Measurements from ENCODE around the gene ASB11.

ASB11 gene

GRCh38 chrX:15241301-15241700, 74.1 kb downstream of the ASB11 start:
- in situ Hi-C loops (cut with MboI; ENCODE audit: low pct_unique_long_range_greater_than_20kb, low sequenced_read_pairs) = no loop called here
- DNase-seq = no peak

- in situ Hi-C loops (cut with MboI; ENCODE audit: low pct_unique_long_range_greater_than_20kb, low sequenced_read_pairs) = no loop called here
- no peak for DNase-seq
Observed at GRCh38 chrX:15240414-15240813, 75.0 kb downstream of the ASB11 start.

- DNase-seq = no peak
- in situ Hi-C loops (cut with MboI; ENCODE audit: low pct_unique_long_range_greater_than_20kb, low sequenced_read_pairs) = no loop called here
Observed at GRCh38 chrX:15236146-15236545, 79.3 kb downstream of the ASB11 start.

GRCh38 chrX:15235001-15235400, 80.4 kb downstream of the ASB11 start:
- DNase-seq = no peak
- in situ Hi-C loops (cut with MboI; ENCODE audit: low pct_unique_long_range_greater_than_20kb, low sequenced_read_pairs) = no loop called here

GRCh38 chrX:15233416-15234015, 81.9 kb downstream of the ASB11 start:
- in situ Hi-C loops (cut with MboI; ENCODE audit: low pct_unique_long_range_greater_than_20kb, low sequenced_read_pairs) = no loop called here
- no peak for DNase-seq

All from KBM-7 (cell line).